ENCODE results near the gene TRAF3IP1.
A peak's percentile ranks its signal among the peaks of the same experiment; 100 is the strongest.

The TRAF3IP1 gene

DNA sequence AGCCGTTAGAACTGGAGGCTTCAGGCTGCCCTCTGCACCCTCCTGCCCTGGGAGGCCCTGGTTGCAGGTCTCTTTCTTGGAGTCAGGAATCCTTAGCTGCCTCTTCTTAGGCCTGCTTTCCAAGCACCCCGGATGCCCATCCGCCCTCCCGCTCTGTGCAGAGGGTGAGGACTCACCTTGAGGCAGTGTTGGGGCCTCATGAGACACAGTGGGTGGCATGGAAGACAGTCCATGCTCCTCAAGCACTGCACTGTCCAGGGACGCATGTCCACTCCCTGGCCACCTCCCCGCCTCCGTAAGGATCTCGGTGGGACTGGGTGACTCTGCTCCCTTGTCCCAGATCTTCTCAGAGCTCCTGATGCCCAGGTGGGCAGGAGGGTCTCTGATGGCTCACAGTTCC, 5.7 kb upstream of the TRAF3IP1 start:
- Histone ChIP-seq H4K20me1 (ENCODE audit: insufficient read depth, low read length) (no peaks in the 10 kb centered on the region), H2AFZ (ENCODE audit: low read depth, low read length) (no peak overlapping the region), H3K27ac (ENCODE audit: low read length) (no peak overlapping the region), H3K4me3 (ENCODE audit: low read length) (no peak overlapping the region), H3K4me1 (ENCODE audit: low read length) (no peaks in the 10 kb centered on the region), H3K79me2 (ENCODE audit: low read length) (no peaks in the 10 kb centered on the region), H3K36me3 (replicated peaks; ENCODE audit: low read depth, low read length) (no peaks in the 10 kb centered on the region), H3K27me3 (ENCODE audit: low read depth, low read length) (no peaks in the 10 kb centered on the region), H3K9ac (ENCODE audit: low read length) (no peak overlapping the region), H3K9me3 (ENCODE audit: insufficient read depth, low read length) (no peaks in the 10 kb centered on the region), H3K4me2 (ENCODE audit: low read length) (no peak overlapping the region)
- TF ChIP-seq, protein P1, sequence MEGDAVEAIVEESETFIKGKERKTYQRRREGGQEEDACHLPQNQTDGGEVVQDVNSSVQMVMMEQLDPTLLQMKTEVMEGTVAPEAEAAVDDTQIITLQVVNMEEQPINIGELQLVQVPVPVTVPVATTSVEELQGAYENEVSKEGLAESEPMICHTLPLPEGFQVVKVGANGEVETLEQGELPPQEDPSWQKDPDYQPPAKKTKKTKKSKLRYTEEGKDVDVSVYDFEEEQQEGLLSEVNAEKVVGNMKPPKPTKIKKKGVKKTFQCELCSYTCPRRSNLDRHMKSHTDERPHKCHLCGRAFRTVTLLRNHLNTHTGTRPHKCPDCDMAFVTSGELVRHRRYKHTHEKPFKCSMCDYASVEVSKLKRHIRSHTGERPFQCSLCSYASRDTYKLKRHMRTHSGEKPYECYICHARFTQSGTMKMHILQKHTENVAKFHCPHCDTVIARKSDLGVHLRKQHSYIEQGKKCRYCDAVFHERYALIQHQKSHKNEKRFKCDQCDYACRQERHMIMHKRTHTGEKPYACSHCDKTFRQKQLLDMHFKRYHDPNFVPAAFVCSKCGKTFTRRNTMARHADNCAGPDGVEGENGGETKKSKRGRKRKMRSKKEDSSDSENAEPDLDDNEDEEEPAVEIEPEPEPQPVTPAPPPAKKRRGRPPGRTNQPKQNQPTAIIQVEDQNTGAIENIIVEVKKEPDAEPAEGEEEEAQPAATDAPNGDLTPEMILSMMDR (IDR thresholded peaks at IDR 0.05; ENCODE audit: low read depth, low read length): no peak
- no peak for TF ChIP-seq EZH2phosphoT487 (IDR thresholded peaks at IDR 0.05; ENCODE audit: low read depth)

DNA sequence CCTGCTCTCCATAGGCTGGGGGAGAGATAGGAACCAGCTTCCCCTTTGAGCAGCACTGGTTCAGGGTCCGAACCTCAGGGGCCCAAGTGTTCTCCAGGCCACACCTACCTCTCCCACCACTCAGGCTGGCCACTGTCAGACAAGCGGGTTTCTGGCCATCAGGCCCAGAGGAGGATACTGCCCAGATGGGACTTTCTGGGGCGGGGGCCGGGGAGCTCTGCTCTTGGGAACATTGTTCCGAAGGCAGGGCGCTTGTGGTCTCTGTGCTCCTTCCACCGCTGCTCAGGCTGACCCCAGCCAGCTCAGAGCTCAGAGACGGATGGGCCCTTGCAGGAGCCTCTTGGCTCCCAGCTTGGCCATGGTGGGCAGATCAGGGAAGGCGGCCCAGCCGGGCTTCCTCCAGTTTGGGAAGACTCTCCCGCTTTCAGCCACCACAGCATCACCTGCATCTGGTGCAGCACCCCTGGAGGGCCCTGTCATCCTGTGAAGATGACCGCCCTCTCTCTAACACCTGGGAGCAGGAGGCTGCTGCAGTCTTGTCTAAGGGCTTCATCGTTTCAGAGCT, 5.2 kb upstream of the TRAF3IP1 start:
- H3K27me3 ChIP-seq (ENCODE audit: low read depth, low read length): no peaks in the 10 kb centered on the region
- no peak for TF ChIP-seq EZH2phosphoT487 (IDR thresholded peaks at IDR 0.05; ENCODE audit: low read depth)
- TF ChIP-seq, protein P1 (IDR thresholded peaks at IDR 0.05; ENCODE audit: low read depth, low read length): no peak
- H3K9me3 ChIP-seq (ENCODE audit: insufficient read depth, low read length): no peaks in the 10 kb centered on the region
- no peak overlapping the region for H3K9ac ChIP-seq (ENCODE audit: low read length)
- H3K36me3 ChIP-seq (replicated peaks; ENCODE audit: low read depth, low read length): no peaks in the 10 kb centered on the region
- H2AFZ ChIP-seq (ENCODE audit: low read depth, low read length): no peak overlapping the region
- H4K20me1 ChIP-seq (ENCODE audit: insufficient read depth, low read length): no peaks in the 10 kb centered on the region
- H3K27ac ChIP-seq (ENCODE audit: low read length): no peak overlapping the region
- no peaks in the 10 kb centered on the region for H3K79me2 ChIP-seq (ENCODE audit: low read length)
- H3K4me1 ChIP-seq (ENCODE audit: low read length): peaks cover 4% of the 10 kb centered on the region; the same call in 1 of the 2 replicates
- H3K4me3 ChIP-seq (ENCODE audit: low read length): no peak overlapping the region
- no peak overlapping the region for H3K4me2 ChIP-seq (ENCODE audit: low read length)

DNA sequence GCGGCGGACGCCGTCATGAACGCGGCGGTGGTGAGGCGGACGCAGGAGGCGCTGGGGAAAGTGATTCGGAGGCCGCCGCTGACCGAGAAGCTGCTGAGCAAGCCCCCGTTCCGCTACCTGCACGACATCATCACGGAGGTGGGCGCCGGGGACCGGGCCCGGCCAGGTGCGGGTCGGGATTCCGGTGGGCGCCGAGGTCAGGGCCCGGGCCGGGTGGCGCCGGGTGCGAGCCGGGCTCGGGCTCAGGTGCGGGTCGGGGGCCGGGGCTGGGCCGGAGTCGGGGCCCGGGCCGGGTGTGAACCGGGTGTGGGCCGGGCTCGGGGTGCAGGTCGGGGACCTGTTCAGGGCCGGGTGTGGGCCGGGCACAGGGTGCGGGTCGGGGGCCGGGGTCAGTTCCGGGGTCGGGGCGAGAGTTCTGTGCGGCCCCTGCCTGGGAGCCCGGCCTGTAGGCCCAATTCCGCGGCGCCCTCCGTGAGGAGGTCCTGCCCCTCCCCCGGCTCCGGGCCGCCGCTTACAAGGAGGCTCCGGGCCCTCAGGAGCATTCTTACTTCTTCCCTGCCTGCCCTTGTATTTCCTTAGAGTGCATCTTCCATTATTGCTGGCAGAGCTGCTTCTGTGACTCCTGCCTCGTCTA, 447 bp downstream of the TRAF3IP1 start:
- Histone ChIP-seq H3K79me2 (ENCODE audit: low read length) (peaks cover 4% of the 10 kb centered on the region; the same call in 1 of the 2 replicates), H3K9ac (ENCODE audit: low read length) (peak overlapping the region; percentile 41; the same call in 1 of the 2 replicates), H3K27ac (ENCODE audit: low read length) (no peak overlapping the region), H3K4me3 (ENCODE audit: low read length) (peak overlapping the region; percentile 83), H3K4me1 (ENCODE audit: low read length) (peaks cover 10% of the 10 kb centered on the region), H4K20me1 (ENCODE audit: insufficient read depth, low read length) (no peaks in the 10 kb centered on the region), H3K36me3 (replicated peaks; ENCODE audit: low read depth, low read length) (no peaks in the 10 kb centered on the region), H3K27me3 (ENCODE audit: low read depth, low read length) (no peaks in the 10 kb centered on the region), H3K9me3 (ENCODE audit: insufficient read depth, low read length) (no peaks in the 10 kb centered on the region), H3K4me2 (ENCODE audit: low read length) (peak overlapping the region; percentile 90), H2AFZ (ENCODE audit: low read depth, low read length) (no peak overlapping the region)
- no peak for TF ChIP-seq EZH2phosphoT487 (IDR thresholded peaks at IDR 0.05; ENCODE audit: low read depth)
- TF ChIP-seq, protein P1 (IDR thresholded peaks at IDR 0.05; ENCODE audit: low read depth, low read length): no peak

DNA sequence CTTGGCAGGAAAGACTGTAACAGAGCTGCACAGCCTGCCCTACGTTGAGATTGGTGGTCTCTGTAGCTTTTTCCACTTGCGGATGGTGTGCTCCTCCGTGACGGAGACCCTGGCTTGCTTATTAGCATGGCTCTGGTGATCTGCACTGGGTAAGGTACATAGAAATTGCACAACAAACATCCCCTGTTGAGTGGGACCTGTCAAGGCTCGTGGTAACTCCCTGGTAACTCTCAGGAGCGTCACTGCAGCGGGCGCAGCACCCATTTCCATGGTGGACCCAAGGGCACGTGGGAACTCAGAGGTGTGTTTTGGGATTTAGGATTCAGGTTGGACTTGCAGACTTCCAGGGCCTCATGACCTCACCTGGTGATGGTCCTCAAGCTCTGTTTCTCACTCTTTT, 1.1 kb downstream of the TRAF3IP1 start:
- peaks cover 10% of the 10 kb centered on the region for H3K4me1 ChIP-seq (ENCODE audit: low read length)
- H3K9me3 ChIP-seq (ENCODE audit: insufficient read depth, low read length): no peaks in the 10 kb centered on the region
- no peak overlapping the region for H2AFZ ChIP-seq (ENCODE audit: low read depth, low read length)
- peaks cover 4% of the 10 kb centered on the region; the same call in 1 of the 2 replicates for H3K79me2 ChIP-seq (ENCODE audit: low read length)
- peak overlapping the region; percentile 41; the same call in 1 of the 2 replicates for H3K9ac ChIP-seq (ENCODE audit: low read length)
- no peaks in the 10 kb centered on the region for H3K36me3 ChIP-seq (replicated peaks; ENCODE audit: low read depth, low read length)
- no peak overlapping the region for H3K27ac ChIP-seq (ENCODE audit: low read length)
- H3K4me2 ChIP-seq (ENCODE audit: low read length): peak overlapping the region; percentile 90
- H4K20me1 ChIP-seq (ENCODE audit: insufficient read depth, low read length): no peaks in the 10 kb centered on the region
- no peaks in the 10 kb centered on the region for H3K27me3 ChIP-seq (ENCODE audit: low read depth, low read length)
- TF ChIP-seq, protein P1 (IDR thresholded peaks at IDR 0.05; ENCODE audit: low read depth, low read length): no peak
- no peak for TF ChIP-seq EZH2phosphoT487 (IDR thresholded peaks at IDR 0.05; ENCODE audit: low read depth)
- peak overlapping the region; percentile 83 for H3K4me3 ChIP-seq (ENCODE audit: low read length)

Data from OCI-LY3 (cell line).